HEK293 (cell line): ENCODE results near the gene ACP4.

ENCODE experiments used
- ZNF792 ChIP-seq: fragments of 450-650 bp; formaldehyde crosslinking; IDR thresholded peaks from 2 replicates; pipeline ENCODE4 v1.5.1; 2016; ENCODE audit warnings: missing biosample characterization, missing genetic modification characterization
- TF ChIP-seq, protein P1 (sequence below): fragments of 450-650 bp; formaldehyde crosslinking; IDR thresholded peaks from 2 replicates; pipeline ENCODE4 v1.5.1; 2016; ENCODE audit warnings: missing biosample characterization, missing genetic modification characterization

DNA sequence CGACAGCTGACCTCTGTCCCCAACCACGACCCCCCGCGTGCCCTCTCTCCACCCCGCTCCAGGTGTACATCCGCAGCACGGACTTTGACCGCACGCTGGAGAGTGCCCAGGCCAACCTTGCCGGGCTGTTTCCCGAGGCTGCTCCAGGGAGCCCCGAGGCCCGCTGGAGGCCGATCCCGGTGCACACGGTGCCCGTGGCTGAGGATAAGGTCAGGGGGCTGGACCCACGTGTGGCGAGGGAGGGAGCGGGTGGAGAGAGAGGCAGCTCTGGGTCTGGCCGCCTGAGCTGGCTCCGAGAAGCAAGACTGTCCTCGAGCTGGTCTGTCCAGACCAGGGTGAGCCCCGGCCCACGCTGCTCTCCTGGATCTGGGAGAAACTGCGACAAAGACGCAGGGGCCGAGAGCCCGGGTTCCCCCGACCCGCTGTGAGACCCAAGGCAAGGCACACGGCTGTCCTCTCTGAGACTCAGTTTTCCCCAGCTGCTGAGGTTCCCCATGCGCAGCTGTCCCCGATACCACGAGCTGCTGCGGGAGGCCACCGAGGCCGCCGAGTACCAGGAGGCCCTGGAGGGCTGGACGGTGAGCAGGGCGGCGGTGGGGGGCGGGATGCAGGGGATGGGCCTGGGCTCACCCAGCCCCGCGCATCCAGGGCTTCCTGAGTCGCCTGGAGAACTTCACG is 1.5 kb downstream of the ACP4 start:
- TF ChIP-seq, protein P1, sequence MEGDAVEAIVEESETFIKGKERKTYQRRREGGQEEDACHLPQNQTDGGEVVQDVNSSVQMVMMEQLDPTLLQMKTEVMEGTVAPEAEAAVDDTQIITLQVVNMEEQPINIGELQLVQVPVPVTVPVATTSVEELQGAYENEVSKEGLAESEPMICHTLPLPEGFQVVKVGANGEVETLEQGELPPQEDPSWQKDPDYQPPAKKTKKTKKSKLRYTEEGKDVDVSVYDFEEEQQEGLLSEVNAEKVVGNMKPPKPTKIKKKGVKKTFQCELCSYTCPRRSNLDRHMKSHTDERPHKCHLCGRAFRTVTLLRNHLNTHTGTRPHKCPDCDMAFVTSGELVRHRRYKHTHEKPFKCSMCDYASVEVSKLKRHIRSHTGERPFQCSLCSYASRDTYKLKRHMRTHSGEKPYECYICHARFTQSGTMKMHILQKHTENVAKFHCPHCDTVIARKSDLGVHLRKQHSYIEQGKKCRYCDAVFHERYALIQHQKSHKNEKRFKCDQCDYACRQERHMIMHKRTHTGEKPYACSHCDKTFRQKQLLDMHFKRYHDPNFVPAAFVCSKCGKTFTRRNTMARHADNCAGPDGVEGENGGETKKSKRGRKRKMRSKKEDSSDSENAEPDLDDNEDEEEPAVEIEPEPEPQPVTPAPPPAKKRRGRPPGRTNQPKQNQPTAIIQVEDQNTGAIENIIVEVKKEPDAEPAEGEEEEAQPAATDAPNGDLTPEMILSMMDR (tag by site-specific recombination), result no peak
- no peak for TF ChIP-seq ZNF792 (tag by site-specific recombination)
